ENCODE data around the gene ITIH2. TPM values are rescaled to one million over a fixed set of nuclear protein-coding genes. Genes with fewer than 3 reads are reported as not detected.
"Not testable (repeated sequence)": the region's sequence is repeated elsewhere in the genome, so short reads cannot be mapped to it uniquely, and the experiment has no call there.

The ITIH2 gene
- total RNA-seq, 1 experiment from 2014 or later = not detected

DNA sequence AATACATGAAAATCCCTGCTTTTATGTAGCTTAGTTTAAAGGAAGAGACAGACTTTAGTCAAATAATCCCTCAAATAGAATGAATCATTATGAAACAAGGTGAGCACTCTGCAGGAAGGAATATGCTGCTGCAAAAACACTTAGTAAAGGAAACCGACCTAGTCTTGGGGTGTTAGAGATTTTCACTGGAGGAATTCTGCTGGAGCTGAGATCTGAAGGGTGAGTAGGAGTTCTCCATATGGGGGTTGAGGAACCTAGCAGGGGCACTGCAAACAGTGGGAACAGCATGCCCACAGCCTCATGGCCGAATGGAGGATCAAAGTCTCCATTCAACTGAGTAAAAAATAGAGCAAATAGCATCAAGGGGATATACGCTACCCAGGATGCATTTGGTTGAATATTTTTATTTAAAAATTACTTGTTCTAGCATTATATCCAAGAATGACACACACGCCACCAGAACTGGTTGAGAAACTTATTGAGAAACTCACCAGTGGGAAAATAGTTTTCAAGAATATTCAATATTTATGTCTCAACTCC lies 3.5 kb downstream of the ITIH2 start:
- Histone ChIP-seq H3K36me3 (no peaks in the 10 kb centered on the region), H3K4me3 (no peak overlapping the region), H3K9me3 (replicated peaks) (no peaks in the 10 kb centered on the region), H3K27ac (no peak overlapping the region), H3K27me3 (no peaks in the 10 kb centered on the region), H3K4me1 (no peaks in the 10 kb centered on the region)
- DNase-seq = no peak

DNA sequence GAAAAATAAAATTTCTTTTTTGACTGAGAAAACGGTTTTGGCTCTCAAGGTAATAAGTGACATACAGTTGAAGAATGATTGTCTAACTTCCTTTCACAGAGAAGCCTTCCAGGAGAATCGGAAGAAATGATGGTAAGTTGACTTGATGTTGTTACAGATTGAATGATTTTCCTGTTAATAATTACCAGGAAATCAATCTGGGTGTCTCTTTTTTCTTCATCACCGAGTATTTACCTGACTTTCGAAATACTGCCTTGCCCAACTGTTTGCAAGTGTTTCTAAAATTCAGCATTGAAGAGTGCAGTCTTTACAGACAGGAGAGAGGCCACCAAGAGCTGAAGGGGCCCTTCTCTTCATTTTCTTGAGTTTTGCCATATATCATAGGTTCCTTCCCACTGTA lies 4.0 kb downstream of the ITIH2 start:
- Histone ChIP-seq H3K36me3 (no peaks in the 10 kb centered on the region), H3K4me3 (no peak overlapping the region), H3K27me3 (no peaks in the 10 kb centered on the region), H3K27ac (no peak overlapping the region), H3K9me3 (replicated peaks) (no peaks in the 10 kb centered on the region), H3K4me1 (no peaks in the 10 kb centered on the region)
- no peak for DNase-seq

DNA sequence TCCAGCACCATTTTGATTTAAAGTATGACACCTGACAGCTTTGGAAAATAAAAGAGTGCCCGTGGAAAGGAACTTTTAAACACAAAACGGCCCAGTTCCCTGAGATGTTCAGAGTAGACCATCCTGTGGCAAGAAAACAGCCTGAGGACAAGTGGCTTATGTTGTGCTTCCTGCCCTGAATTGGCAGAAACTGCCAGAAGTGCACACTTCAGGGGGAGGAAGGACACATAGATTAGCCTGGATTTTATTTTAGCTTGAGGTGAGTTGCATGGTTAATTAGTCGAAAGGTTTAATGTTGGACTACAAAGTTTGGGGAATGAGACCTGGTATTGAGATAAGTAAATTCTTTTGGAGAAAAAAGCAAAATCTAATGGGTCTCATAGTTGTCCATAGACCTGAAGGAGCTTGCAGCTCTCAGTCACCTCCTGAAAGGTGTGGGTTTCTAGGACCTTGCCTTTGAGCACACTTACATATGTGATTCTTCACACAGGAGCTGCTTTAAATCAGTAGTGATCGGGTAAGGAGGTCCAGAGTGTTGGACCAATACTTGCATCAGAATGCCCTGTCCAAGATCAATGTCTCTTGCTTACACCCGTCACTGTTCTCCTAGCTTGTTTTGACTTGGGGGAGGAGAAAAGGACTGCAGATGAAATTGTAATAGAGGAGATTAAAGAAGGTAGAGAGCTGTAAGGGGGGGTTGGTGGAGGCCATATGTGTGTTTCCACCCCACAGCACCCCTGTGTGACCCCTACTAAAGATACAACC lies 4.9 kb downstream of the ITIH2 start:
- Histone ChIP-seq H3K4me1 (no peaks in the 10 kb centered on the region), H3K9me3 (replicated peaks) (no peaks in the 10 kb centered on the region), H3K27me3 (no peaks in the 10 kb centered on the region), H3K4me3 (no peak overlapping the region), H3K27ac (no peak overlapping the region), H3K36me3 (no peaks in the 10 kb centered on the region)
- DNase-seq = no peak

DNA sequence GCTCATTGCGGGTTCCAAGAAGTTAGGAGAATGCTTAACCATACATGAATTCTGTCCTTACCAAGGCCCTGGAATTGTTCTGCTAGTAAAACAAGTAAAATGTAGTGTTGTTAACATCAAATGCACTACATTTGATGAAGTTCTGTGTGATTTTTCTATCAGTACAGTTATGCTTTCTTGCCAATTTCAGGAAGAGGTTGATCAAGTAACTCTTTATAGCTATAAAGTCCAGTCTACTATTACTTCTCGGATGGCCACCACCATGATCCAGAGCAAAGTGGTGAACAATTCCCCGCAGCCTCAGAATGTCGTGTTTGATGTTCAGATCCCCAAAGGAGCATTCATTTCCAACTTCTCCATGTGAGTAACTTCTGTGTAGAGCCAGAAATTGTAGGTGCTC lies 5.7 kb downstream of the ITIH2 start:
- no peak overlapping the region for H3K4me3 ChIP-seq
- no peaks in the 10 kb centered on the region for H3K4me1 ChIP-seq
- no peak overlapping the region for H3K27ac ChIP-seq
- H3K36me3 ChIP-seq = no peaks in the 10 kb centered on the region
- no peak for DNase-seq
- H3K27me3 ChIP-seq = no peaks in the 10 kb centered on the region
- H3K9me3 ChIP-seq (replicated peaks) = no peaks in the 10 kb centered on the region

DNA sequence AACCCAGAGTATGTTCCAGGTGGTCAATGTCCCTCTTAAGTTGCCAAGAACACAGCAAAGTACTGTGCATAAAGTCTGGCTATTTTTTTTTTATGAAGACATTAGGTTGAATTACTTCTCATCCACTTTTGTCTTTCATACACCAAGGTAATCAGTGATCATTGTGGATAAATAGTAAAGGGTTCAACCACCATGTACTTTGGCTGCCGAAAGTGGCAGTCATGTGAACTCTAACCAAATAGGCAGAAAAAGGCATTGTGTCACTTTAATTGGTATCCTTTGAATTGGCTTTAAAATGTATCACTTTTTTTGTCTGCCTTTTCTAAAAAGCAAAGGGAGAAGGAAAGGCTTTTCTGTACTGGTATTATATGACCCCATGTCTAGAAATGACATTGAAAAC lies 7.3 kb downstream of the ITIH2 start:
- no peak for DNase-seq
- H3K9me3 ChIP-seq (replicated peaks) = no peaks in the 10 kb centered on the region
- no peaks in the 10 kb centered on the region for H3K36me3 ChIP-seq
- H3K27ac ChIP-seq = no peak overlapping the region
- H3K4me1 ChIP-seq = no peaks in the 10 kb centered on the region
- H3K4me3 ChIP-seq = no peak overlapping the region
- no peaks in the 10 kb centered on the region for H3K27me3 ChIP-seq

DNA sequence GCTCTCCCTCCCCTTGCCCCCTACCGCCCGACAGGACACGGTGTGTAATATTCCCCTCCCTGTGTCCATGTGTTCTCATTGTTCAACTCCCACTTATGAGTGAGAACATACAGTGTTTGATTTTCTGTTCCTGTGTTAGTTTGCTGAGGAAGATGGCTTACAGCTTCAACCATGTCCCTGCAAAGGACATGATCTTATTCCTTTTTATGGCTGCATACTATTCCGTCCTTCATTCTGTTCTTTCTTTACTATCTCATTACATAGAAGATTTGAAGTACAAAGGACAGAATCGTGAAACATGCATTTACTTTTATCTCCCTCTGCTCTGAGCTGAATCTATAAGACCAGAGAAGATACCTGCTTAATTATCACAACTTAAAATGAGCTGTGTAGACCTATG lies 8.0 kb downstream of the ITIH2 start:
- H3K4me1 ChIP-seq; H3K27ac ChIP-seq; DNase-seq; H3K4me3 ChIP-seq; H3K27me3 ChIP-seq; H3K9me3 ChIP-seq (replicated peaks); H3K36me3 ChIP-seq: not testable (repeated sequence)

DNA sequence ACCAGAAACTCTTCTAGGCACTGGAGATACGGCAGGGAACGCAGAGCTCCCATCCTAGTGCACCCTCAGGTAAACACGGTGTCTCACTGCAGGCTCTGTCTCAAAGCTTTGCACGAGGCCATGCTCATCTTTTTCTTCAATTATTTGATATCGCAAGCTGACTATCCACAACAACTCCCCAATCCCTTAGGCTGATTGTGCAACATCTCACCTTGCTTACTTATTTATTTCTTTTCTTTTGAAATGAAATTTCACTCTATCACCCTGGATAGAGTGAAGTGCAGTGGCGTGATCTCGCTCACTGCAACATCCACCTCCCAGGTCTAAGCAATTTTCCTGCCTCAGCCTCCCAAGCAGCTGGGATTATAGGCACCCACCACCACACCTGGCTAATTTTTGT lies 12.4 kb downstream of the ITIH2 start:
- no peaks in the 10 kb centered on the region for H3K27me3 ChIP-seq
- H3K36me3 ChIP-seq = no peaks in the 10 kb centered on the region
- H3K9me3 ChIP-seq (replicated peaks) = no peaks in the 10 kb centered on the region
- no peak for DNase-seq
- H3K4me1 ChIP-seq = no peaks in the 10 kb centered on the region
- H3K27ac ChIP-seq = no peak overlapping the region
- H3K4me3 ChIP-seq = no peak overlapping the region

DNA sequence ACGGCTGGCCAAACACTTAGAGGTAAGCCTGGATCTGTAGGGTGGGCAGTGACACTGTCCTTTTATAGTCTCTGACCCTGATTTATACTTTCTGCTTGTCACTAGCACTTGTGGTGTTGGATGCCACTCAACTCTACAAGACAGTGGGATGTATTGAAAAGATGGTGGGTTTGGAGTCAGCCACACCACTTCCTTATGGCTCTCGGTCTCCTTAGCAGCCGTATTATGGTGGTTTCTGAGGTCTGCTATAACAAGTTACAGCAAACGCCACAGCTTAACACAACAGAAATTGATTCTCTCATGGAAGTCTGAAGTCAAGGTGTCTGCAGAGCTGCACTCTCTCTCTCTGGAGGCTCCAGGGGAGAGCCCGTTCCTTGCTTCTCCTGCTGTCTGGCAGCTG lies 14.7 kb downstream of the ITIH2 start:
- Histone ChIP-seq H3K9me3 (replicated peaks) (no peaks in the 10 kb centered on the region), H3K27me3 (no peaks in the 10 kb centered on the region), H3K27ac (no peak overlapping the region), H3K4me1 (no peaks in the 10 kb centered on the region), H3K4me3 (no peak overlapping the region), H3K36me3 (no peaks in the 10 kb centered on the region)
- no peak for DNase-seq

DNA sequence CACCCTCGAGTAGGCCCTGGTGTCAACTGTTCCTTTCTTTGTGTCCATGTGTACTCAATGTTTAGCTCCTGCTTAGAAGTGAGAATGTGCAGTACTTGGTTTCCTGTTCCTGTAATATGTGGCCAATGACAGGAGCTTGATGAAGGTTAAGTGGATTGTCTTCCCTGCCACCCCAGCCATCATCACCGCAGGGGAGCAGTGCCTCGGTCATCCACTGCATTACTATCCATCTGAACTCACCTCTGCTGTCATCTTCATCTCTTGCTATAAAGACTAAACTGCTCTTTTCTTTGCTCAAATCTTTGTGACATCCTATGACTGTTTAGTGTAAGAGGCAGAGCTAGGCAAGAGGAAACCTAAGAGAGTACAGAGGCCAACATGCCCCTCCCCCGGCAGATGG lies 15.6 kb downstream of the ITIH2 start:
- H3K4me3 ChIP-seq = no peak overlapping the region
- no peaks in the 10 kb centered on the region for H3K9me3 ChIP-seq (replicated peaks)
- H3K27me3 ChIP-seq = no peaks in the 10 kb centered on the region
- H3K27ac ChIP-seq = no peak overlapping the region
- no peaks in the 10 kb centered on the region for H3K4me1 ChIP-seq
- no peaks in the 10 kb centered on the region for H3K36me3 ChIP-seq
- no peak for DNase-seq

DNA sequence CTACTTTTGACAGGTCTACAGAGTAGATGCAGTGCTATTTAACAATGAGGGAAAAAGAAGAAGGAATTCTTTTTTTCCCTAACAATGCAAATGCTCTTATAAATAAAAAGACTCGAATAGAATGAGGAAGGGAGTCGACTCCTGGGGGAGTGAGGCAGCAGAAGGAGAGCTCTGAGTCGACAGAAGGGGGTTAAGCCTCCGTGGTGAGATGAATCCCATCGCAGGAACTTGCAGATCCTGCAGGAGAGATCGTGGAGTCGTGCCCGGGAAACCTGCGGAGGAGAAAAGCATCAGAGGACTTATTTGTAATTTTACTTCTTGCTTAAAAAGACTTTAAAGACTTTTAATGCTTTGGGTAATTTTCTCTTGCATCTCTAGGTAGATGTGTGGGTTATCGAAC lies 17.4 kb downstream of the ITIH2 start:
- no peak for DNase-seq
- no peak overlapping the region for H3K4me3 ChIP-seq
- no peaks in the 10 kb centered on the region for H3K27me3 ChIP-seq

DNA sequence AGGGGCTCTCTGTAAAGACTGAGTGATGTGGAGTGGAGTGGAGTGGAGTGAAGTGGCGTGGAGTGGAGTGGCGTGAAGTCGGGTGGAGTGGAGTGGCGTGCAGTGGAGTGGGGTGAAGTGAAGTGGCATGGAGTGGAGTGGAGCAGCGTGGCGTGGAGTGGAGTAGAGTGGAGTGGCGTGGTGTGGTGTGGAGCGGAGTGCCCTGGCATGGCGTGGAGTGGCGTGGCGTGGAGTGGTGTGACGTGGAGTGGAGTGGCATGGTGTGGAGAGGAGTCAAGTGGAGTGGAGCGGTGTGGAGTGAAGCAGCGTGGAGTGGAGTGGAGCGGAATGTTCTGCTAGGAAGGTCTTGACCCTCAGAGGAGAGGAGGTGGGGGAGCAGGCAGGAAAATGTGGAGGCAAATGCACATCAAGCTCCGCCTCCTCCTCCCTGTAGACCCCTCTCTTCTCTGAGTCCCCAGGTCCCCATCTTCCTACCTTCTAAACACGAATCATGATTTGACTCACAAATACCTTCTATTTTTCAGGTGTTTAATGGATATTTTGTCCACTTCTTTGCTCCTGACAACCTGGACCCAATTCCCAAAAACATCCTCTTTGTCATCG lies 19.9 kb downstream of the ITIH2 start:
- Histone ChIP-seq H3K4me3 (no peak overlapping the region), H3K36me3 (no peaks in the 10 kb centered on the region), H3K9me3 (replicated peaks) (no peaks in the 10 kb centered on the region), H3K27ac (no peak overlapping the region), H3K4me1 (no peaks in the 10 kb centered on the region), H3K27me3 (no peaks in the 10 kb centered on the region)
- DNase-seq = no peak

More for the DNA sequence above, 17.4 kb downstream of the ITIH2 start:
- no peaks in the 10 kb centered on the region for H3K4me1 ChIP-seq
- no peak overlapping the region for H3K27ac ChIP-seq
- no peaks in the 10 kb centered on the region for H3K9me3 ChIP-seq (replicated peaks)
- no peaks in the 10 kb centered on the region for H3K36me3 ChIP-seq

DNA sequence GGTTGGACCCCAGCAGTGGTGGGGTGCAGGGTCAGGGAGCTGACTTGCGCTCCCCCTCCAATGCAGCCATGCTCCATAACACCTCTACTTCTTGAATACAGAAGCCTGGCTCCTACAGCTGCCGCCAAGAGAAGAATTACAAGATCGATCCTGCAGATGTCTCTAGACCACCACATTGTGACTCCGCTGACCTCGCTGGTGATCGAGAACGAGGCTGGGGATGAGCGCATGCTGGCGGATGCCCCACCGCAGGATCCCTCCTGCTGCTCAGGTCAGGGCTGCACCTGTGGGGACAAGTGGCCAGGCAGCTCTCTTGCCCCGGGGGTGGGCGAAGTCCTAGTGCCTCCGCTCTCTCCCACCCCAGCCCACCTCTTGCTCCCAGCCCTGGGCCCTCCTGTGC lies 31.7 kb downstream of the ITIH2 start:
- Histone ChIP-seq H3K36me3 (no peaks in the 10 kb centered on the region), H3K27me3 (no peaks in the 10 kb centered on the region), H3K4me1 (no peaks in the 10 kb centered on the region), H3K9me3 (replicated peaks) (no peaks in the 10 kb centered on the region), H3K27ac (no peak overlapping the region), H3K4me3 (no peak overlapping the region)
- no peak for DNase-seq

DNA sequence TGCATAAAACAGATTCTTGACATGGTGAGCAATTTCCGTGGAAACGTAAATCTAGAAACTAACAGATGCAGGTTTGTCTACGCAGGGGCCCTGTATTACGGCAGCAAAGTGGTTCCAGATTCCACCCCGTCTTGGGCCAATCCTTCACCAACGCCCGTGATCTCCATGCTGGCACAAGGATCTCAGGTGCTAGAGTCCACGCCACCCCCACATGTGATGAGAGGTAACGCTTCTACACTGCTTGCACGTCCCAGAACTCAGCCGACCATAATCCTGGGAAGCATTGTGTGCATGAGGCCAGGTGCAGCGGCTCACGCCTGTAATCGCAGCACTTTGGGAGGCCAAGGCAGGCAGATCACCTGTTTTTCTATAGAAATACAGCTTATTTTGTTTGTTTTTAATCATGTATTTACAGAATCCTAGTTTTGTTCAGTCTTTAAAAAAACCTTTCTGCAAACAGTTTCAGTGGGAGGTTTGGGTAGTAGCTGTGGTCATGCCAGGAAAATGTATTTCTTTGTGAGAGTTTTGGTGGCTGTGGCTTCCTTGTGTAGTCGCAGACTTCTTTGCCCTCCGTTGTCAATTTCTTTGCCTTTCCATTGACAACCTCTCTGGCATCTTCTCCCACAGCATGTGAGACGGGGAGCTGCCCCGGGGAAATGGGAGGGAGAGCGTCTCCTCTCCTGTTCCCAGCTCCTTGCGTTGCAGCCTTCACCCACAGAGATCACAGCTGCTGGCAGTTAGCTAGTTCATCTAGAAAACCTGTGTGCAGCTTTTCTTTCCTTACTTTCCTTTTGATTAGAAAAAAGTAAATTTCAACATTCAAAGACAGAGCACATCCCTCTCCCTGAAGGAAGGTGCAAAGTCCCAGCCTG lies 35.7 kb downstream of the ITIH2 start:
- H3K9me3 ChIP-seq (replicated peaks) = no peaks in the 10 kb centered on the region
- H3K27me3 ChIP-seq = no peaks in the 10 kb centered on the region
- H3K4me3 ChIP-seq = no peak overlapping the region
- no peak for DNase-seq
- H3K4me1 ChIP-seq = no peaks in the 10 kb centered on the region
- H3K27ac ChIP-seq = no peak overlapping the region
- no peaks in the 10 kb centered on the region for H3K36me3 ChIP-seq

DNA sequence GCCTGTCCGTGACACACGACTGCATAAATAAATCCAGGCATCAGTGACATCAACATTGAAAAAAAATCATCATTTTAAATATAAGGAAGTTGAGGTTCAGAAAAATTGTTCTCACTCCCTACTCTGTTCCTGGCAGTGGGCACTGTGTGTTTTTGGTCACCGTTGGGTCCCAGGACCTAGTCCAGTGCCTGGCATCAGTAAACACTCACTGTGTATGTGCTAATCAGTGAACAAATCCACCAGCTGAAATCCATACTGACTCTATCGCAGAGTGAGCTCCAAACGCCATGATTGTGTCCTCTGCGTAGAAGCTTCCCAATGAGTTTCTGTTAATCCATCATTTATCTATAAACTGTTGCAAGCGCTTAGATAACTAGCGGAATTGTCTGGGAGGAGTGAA lies 41.2 kb downstream of the ITIH2 start:
- H3K36me3 ChIP-seq = no peaks in the 10 kb centered on the region
- no peaks in the 10 kb centered on the region for H3K4me1 ChIP-seq
- H3K27ac ChIP-seq = no peak overlapping the region
- no peaks in the 10 kb centered on the region for H3K27me3 ChIP-seq
- DNase-seq = no peak
- H3K4me3 ChIP-seq = no peak overlapping the region
- H3K9me3 ChIP-seq (replicated peaks) = no peaks in the 10 kb centered on the region

DNA sequence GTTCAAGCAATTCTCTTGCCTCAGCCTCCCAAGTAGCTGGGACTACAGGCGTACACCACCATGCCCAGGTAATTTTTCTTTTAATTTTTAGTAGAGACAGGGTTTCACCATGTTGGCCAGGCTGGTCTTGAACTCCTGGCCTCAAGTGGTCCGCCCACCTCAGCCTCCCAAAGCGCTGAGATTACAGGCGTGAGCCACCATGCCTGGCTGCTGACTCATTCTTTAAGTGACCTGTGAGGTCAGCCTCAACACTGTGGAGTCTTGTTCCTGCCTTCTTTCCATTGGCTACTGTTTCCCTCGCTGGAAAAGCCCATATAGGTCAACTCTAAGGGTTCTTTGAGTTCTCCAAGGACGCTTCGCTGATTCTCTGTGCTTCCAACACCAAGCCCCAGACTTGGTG lies 45.5 kb downstream of the ITIH2 start:
- H3K4me1 ChIP-seq; H3K9me3 ChIP-seq (replicated peaks); H3K27me3 ChIP-seq; H3K4me3 ChIP-seq; H3K27ac ChIP-seq; H3K36me3 ChIP-seq; DNase-seq: not testable (repeated sequence)

Measured in SJCRH30 (cell line).